Measurements from ENCODE around the gene RBFOX2.
A peak's percentile ranks its signal among the peaks of the same experiment; 100 is the strongest.

Gene RBFOX2

DNA sequence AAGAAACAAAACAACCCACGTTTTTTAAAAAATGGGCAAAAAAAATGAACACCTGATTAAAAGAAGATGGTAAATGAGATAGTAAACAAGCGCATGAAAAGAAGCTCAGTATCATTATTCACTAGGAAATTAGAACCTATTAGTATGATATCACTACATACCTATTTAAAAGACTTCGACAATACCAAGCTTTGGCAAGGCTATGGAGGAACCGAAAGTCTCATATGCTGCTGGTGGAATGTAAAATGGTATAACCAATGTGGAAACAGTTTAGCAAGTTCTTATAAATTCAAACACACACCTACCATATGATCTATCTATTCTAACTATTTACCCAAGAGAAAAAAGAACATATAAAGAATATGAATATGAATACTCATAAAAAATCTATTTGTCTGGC lies 167.2 kb downstream of the RBFOX2 start:
- DNase-seq: no peak

DNA sequence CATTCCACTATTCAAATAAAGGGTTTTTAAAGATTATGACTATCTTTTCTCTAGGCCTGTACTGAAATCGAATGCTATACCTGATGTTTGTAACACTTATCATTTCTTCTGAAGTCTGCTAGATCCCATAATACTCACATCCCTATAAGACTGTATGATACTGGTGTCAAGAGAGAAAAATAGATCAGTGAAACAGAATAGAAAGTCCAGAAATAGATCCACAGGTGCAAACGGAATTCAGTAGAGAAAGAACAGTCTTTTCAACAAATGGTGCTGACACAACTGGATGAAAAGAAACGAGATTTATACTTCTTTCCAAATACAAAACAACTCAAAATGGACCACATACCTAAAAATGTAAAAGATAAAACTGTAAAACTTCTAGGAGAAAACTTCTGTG lies 167.8 kb downstream of the RBFOX2 start:
- DNase-seq: no peak

DNA sequence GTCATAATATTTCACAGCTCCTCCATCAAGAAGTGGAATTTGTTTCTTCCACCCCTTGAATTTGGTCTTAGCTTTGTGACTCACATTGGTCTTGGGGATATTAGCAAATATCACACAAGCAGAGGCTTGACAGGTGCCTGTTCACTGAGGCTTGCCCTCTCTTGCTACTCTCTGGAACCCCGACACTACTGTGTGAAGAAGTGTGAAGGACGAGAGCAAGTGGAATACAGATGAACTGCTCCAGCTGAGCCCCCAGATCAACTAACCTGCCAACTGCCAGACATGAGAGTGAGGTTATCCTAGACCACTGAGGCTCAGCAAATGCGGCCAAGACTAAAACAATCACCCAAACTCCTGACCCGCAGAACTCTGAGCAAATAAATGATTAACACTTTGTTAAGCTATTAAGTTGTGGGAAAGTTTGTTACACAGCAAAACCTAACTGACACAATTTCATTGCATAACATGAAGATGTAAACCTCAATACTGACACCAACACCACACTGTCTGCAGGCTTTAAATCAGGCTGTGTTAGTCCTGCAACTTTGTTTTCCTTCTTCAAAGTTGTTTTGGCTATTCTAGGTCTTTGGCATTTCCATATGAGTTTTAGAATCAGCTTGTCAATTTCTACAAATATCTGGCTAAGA lies 168.4 kb downstream of the RBFOX2 start:
- no peak for DNase-seq

DNA sequence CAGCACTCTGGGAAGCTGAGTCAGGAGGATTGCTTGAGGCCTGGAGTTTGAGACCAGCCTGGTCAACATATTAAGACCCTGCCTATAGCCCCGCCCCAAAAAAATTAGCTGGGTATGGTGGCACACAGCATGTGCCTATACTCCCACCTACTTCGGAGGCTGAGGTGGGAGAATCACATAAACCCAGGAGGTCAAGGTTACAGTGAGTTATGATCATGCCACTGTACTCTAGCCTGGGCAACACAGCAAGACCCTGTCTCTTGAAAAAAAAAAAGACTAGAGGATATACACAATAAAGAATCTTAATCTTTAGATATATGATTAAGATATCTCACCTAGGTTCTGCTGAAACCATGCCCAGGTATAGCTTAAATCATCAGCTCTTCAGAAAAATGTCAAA lies 174.3 kb downstream of the RBFOX2 start:
- no peak for DNase-seq

GRCh38 chr22:35852076-35852475 lies 176.5 kb downstream of the RBFOX2 start:
- no peak for DNase-seq

- no peak for DNase-seq
Measured at GRCh38 chr22:35850831-35851230, 177.8 kb downstream of the RBFOX2 start.

DNA sequence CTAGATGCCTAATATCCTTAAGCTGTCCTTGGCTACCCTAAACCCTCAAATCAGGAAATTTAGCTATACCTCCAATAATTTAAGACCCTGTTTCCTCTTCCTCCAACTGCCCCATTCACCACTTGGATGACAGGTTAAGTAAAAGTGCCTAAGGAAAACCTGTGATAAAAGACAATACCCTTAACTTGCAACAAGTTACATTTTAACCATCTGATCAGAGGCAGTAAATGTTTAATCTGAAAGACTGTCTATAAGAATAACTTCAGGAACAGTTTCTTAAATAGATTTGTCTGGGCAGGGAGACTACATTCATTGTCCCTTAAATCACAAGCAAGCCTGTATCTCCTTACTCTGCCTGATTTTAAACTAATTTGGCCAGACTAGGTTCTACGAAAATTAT lies 181.8 kb downstream of the RBFOX2 start:
- no peak for DNase-seq

GRCh38 chr22:35844886-35845285 lies 183.7 kb downstream of the RBFOX2 start:
- no peak for DNase-seq

- peak; percentile 67 for DNase-seq
Measured at GRCh38 chr22:35842954-35843353, 185.7 kb downstream of the RBFOX2 start.

GRCh38 chr22:35842519-35842913 lies 186.1 kb downstream of the RBFOX2 start:
- DNase-seq: no peak

- DNase-seq: no peak
Measured at GRCh38 chr22:35841907-35842518, 186.6 kb downstream of the RBFOX2 start.

DNA sequence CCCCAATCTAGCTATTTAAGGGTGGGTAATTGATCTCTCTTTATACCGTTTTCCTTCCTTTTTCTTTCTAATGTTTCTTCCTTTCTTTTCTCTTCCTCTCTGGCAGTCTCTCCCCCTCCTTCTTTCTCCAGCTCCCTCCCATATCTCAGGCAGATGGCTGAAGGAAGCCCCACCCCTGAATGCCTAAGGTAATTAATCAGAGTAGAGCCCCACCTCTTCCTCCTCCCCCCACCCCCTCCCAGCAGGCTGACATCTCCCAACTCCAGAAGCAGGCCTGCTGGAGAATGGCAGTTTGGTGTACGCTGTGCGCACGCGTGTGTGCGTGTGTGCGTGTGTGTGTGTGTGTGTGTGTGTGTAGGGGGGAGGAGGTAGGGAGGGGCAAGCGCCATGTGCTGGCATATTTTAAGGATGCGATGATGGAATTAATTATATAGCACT lies 188.3 kb downstream of the RBFOX2 start:
- DNase-seq: peak; percentile 99

DNA sequence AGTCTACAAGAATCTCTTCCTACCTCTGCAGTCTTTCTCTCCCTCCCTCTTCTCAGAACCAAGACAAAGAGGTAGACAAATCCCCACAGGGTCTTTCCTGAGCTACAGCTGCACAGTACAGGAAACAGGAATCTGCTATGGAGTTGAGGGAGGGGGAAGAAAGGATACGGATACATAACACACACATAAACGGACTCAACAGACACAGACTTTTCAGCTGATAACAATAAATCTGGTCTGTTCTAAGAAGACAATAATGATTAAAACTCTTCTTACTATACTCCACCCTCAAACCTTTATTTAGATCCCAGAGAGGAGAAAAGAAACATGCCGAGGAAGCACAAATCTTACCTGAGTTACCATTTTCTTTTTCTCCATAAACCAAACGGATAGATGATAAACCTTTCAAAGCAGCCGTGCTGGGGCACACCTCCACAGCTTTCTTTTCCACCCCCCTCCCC lies 188.8 kb downstream of the RBFOX2 start:
- peak; percentile 47 for DNase-seq

DNA sequence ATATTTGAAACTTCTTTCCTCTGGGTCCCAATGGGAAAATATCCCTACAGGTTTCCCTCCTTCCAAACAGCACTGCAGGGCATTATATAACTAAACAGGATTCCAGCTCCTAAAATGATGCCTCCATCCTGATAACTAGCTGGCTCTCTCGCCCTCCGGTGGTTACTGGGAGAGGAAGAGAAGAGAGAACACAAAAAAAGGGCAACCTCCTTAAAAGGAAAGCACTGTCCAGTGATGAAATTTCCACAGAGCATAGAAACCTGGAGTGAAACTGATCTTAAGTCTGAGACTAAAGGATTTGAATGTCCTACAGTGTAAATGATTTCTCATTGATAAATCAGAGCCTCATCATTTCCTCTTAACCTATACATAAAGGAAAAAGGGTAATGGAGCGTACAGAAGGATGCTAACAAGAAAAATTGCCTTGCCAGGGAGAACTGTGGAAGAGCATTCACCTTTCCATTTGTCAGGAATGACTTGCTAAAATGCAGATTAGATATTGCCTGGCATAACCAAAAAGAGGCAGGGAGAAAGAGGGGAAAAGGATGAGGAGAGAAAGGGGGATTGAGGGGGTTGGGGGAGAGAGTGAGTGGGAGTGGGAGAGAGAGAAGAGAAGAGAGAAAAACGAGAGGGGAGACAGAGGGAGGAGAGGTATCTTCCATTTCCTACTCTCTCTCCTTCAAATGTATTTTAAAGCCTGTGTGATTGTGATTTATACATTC lies 189.6 kb downstream of the RBFOX2 start:
- DNase-seq: peak; percentile 82

DNA sequence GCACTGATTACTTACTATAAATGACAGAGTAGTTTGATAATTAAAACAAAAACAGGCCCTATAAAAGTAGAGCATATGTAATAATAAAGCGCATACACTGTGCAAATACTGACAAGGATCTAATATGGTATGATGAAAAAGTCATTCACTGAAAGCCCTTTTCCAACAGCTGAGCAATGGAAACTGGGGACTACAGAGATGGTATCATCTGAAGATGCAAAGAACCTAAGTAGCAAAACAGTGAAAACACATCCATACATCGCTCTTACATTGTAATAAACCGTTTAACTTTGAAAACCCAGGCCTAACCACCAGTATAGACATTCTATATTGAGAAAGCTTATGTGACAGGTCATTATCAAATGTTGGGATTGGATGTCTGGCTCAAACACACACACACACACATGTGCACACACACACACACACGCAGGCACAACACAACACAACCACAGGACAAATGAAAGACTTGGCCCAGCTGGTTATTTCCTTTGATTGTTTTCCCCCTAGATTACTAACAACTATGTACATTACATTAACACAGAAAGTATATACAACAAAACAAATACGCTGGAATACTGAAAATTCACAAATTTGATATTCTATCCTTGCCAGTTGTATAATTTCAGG lies 191.4 kb downstream of the RBFOX2 start:
- DNase-seq: peak; percentile 11

- peak; percentile 92 for DNase-seq
Measured at GRCh38 chr22:35835998-35836691, 192.5 kb downstream of the RBFOX2 start.

DNA sequence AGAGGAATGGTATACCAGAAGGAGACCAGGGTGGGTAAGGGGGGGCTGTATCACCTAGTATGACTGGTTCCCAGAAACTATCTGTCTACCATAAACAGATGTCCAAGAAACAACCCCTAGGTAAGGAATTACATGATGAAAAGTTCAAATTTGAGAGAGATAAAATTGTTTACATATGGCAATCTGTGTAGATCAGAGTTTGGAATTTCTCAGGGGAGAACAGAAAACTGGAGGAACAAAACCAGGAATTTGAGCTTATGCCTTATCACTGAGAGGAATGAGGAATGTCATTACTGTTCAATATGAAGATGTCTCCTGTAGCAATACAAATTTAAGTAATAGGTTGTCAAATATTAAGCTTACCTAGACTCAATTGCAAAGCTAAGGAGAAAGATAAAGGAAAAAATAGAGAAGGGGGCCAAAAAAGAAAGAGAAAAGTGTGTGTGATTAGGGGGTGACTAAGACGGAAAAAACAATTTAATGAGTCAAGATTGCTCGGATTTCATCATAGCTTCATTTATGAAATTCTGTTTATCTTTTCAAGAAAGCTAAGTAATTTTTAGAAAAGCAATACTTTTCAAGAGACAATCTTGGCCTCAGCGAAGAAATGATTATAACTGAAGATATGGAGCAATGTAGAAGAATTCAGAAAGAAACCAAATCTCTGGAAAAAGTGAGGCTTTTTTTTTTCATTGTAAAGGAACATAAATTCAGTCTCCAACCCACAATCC lies 193.2 kb downstream of the RBFOX2 start:
- DNase-seq: peak; percentile 58

- DNase-seq: no peak
Measured at GRCh38 chr22:35834061-35834460, 194.6 kb downstream of the RBFOX2 start.

DNA sequence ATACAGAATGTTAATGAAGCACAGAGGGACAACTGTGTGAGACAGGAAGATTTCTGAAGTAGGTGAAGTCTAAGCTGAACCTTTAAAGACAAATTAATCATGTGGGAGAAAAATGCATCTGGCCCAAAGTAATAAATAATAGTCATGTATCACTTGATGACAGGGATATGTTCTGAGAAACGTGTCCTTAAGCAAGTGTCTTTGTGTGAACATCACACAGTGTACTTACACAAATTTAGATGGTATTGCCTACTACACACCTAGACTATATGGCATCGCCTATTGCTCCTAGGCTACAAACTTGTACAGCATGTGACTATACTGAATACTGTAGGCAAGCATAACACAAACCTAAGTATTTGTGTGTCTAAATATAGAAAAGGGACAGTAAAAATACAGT lies 198.3 kb downstream of the RBFOX2 start:
- no peak for DNase-seq

- no peak for DNase-seq
Measured at GRCh38 chr22:35824256-35824655, 204.4 kb downstream of the RBFOX2 start.

DNA sequence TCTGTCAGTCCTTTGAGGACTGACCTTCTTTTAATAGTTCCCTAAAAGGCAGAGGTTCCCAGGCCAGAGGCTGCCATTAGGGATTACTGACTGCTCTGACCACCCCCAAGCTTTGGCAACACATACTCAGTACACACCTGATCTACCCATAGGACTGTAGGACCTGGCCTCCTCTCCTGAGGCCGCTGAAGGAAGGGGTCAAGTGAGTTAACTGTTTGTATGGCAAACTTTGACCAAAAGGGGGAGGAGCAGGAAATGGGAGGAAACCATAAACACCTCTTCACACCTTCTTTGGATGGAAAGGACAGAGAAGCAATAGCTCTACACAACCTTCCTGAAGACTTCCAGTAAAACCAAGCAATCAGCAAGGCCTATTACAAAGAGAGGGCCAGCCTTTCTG lies 207.0 kb downstream of the RBFOX2 start:
- DNase-seq: no peak

DNA sequence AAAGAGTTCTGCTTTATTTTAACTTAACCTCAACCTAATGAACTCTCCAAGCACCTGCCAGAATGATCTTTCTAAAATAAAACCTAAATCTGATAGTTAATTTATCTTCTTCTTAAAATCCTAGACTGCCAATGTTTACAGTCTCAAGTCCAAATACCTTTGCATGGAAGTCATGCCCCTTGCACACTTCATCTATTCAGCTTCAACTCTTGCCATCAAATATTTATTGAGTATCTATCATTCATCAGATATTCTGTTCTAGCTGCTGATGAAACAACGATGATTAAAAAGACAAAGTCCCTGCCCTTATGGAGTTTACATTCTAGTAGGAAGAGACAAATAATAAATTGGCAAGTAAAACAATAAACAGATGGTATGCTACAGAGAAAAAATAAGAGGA lies 209.2 kb downstream of the RBFOX2 start:
- no peak for DNase-seq

Data from EL (cell line).